ENCODE measurements around the gene HMGB4.

Gene HMGB4

DNA sequence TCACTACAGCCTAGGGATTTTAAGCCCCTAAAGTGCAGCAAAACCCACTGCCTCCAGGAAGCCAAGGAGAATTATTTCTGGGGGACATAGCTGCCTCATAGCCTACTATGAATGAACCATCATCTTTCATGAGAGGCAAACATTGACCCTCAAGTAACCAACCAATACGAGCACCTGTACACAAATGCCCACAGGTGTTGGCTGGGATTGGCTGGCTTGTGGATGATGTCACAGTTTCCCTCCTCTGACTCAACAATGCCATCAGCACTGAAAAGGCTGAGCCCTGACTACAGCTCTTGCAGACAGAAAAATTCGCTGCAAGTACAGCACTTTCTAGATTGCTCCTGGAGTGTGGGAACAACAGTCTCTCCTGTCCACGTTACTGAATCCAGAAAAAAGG, at the start of gene HMGB4:
TSS of gene HMGB4 (plus strand) at position 301 of the 400 bp plus-strand sequence. CDS start 113 bp downstream, outside the sequence.
- no peak for DNase-seq

GRCh38 chr1:33814166-33814565, 49.7 kb upstream of the HMGB4 start:
- no peak for DNase-seq

DNA sequence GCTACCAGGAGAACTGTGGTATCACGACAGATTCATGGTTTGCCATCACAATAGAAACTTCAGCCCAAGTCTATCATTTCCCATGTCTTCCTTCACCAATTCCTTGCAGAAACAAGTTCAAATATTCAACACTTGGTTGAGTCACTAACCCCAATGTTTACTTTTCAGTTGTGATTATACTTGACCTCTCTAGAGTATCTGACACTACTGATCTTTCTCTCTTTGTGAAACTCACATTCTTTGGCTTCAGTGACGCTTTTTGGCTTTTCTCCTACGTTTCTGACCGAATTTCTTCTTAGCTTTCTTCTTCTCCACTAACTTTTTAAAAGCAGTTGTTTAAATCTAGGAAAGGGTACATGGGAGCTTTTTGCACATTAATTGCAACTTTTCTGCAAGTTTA, 48.8 kb upstream of the HMGB4 start:
- no peak for DNase-seq

GRCh38 chr1:33818071-33818470, 45.8 kb upstream of the HMGB4 start:
- DNase-seq, result no peak

DNA sequence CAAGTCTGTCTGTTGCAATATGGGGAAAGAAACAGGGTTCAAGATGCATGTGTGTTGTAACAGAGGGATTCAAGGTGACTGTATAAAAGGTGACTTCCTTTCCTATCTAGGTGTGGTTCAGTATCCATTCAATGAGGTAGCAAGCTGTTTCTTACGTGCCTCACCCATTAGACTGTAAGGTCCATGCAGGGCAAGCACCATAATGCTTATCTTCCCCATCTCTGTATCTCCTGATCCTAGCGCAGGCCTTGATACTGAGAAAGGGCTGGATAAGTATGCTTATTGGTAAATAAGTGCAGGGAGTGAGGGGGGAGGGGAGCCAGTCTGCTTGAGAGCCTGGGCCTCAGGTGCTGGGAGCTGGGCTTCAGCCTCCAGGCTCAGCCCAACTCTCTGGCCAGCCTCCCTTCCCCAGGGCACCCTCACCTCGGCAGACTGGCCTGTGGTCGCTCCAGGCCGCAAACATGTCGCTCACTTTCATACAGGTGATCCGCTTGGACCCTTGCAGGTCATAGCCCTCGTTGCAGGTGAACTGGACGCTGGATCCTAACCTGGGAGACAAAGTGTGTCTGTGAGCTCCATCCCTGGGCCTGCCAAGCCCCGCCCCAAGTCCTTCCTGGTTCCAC, 44.5 kb upstream of the HMGB4 start:
- DNase-seq, result no peak

GRCh38 chr1:33819913-33820311, 44.0 kb upstream of the HMGB4 start:
- no peak for DNase-seq

DNA sequence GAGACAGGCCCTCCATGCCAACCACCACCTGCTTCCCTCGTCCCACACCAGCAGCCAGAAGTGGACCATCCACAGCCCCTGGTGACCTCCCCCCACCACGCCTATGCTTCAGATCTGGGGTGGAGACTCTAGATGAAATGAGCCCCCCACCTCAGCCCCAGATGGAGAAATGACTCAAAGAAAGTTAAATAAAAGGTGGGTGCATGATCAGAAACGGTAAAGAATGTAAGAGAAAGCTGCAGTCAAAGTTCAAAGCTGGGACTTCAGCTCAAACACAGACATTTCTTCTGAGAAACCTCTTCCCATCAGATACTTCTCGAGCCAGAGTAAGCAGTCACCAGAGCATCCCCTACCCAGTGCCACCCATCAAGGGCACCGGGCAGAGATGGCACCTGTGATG, 43.1 kb upstream of the HMGB4 start:
- no peak for DNase-seq

GRCh38 chr1:33821291-33821690, 42.6 kb upstream of the HMGB4 start:
- DNase-seq, result no peak

DNA sequence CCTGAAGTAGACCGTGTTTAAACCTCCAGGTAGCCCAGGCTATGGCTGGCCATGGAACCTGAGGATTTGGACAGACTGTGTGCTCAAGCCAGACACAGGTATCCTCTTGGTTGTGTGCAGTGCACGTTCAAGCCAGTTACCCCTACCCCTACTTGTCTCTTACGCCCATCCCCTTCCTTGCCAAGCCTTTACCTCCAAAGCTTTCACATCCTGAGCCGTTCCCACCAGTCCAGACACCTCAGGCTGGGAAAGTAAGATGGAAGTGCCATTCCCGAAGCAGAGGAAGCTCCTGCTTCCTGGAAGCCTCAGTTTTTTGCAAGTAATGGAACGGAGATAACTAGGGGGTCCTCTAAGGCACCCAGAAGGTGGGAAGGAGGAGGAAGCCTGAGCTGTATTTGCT, 41.5 kb upstream of the HMGB4 start:
- no peak for DNase-seq

DNA sequence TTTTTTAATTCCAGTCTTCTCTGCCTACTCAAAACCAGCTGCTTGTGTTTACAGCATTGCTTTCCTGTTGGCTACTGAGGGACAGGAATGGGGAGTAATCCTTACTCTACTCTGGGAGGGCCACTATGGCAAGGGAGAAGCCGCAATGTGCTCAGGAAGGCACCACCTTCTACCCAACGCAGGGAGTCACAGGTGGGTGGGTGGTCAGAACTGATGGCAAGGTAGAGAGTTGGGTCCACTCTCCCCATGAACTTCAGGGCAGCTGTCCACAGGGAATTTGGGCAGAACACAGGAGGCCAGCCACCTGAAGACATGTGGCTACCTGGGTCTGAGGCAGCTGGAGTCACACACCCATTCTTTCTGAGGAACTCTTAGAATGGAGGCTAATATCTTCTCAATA, 40.5 kb upstream of the HMGB4 start:
- no peak for DNase-seq

GRCh38 chr1:33823830-33824229, 40.0 kb upstream of the HMGB4 start:
- DNase-seq, result no peak

DNA sequence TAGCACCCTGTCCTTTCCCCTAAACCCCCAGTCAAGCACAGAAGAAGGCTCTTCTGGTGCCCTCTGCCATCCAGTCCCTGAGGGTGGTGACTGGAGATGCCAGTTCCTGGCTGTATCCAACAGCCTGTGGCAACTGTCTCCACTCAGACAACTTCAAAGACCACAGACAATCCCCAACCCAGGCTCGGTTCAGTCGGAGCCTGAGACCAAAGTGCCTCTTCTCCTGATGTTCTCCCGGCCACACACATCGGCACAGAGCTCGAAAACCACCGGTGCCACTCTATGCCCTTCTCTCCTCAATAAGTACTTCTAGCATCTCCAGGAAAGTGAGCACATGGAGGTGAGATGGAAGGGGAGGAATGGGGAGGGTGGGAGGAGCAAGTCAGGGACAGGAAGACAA, 39.6 kb upstream of the HMGB4 start:
- DNase-seq, result no peak

- DNase-seq, result no peak
Observed at GRCh38 chr1:33824971-33825370, 38.9 kb upstream of the HMGB4 start.

GRCh38 chr1:33825506-33825905, 38.4 kb upstream of the HMGB4 start:
- DNase-seq, result no peak

DNA sequence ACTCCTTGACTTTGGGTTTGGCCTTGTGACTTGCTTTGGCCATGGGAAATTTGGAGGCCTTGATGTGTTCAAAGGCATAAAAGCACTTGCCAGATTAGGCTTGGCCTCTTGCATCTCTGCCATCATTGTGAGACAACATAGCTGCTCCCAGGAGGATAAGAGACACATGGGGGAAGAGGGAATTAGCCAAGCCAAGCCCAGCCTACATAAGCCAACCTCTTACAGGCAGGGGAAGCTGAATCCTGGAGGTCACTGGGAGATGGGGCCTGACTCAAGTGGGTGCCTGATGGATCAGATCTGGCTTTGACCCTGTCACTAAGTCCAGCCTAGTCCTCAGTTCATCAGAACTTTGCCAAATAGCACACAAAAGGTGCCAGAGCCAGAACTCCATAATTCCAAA, 37.6 kb upstream of the HMGB4 start:
- no peak for DNase-seq

DNA sequence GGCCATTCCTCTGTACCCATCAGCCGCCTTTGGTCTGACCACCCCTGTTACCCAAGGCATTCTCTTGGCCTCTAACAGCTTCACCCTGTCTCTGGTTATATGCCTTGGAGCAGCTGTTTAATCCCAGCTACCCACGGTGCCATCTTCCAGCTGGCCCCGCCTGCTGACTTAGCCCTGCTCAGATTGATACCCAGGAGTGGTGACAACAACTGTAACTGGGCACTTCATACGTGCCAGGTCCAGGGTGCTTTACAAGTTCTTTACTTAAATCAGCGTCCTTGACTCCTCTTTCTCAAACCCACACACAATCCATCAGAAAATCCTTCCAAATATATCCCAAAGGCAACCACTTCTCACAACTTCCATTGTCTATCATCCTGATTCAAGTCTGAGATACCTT, 37.2 kb upstream of the HMGB4 start:
- DNase-seq, result no peak

DNA sequence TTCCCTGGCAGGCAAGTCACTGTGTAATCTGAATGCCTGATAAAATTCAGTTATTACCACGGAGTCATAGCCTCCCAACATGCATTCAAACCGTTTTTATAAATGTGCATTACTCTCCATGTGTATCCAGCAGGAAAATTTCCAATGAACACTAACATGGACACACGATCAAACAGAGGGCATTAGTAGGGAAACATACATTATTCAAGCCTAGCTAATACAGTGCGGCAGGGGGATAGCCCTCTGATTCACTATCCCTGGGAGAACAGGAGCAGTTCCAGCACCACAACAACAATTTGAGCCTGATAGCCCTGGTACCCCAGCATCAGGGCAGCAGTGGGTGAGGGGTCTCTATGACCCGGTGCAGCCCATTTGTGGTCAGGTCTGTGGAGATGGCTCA, 35.8 kb upstream of the HMGB4 start:
- DNase-seq, result no peak

GRCh38 chr1:33828654-33829053, 35.2 kb upstream of the HMGB4 start:
- no peak for DNase-seq

- DNase-seq, result no peak
Observed at GRCh38 chr1:33836911-33837310, 27.0 kb upstream of the HMGB4 start.

GRCh38 chr1:33837635-33838034, 26.2 kb upstream of the HMGB4 start:
- no peak for DNase-seq

DNA sequence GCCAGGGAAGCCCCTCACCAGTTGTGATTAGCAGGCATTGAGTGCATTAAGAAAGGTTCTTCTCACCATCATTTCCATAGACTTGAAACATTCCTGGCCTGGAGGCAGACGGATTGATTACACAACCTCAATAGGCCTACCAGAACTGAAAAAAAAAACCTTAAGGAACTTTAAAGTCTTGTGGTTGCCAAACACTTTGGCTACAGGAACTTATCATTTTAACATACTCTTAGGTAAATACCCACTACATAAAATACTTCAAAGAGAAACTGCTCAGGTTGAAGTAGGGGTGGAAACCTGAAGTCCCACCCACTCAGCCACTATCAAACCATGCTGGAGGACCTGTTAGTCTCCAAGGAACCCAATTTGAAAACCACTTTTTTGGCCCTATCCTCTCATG, 22.4 kb upstream of the HMGB4 start:
- DNase-seq, result no peak

DNA sequence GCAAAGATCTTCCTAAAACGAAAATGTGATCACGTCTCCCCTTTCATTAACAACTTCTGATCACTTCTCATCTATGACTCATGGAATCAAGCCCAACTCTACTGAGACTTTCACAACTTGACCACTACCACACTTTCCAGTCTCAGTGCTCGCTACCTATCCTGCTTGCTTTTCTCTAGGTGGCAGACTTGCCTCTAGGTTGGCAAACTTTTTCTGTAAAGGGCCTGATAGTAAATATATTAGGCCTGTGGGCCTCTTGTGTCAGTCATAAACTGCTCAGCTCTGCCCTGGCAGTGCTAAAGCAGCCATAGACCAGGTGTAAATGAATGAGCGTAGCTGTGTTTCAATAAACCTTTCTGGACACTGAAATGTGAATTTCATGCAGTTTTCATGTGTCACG, 21.5 kb upstream of the HMGB4 start:
- DNase-seq, result no peak

GRCh38 chr1:33844166-33844565, 19.7 kb upstream of the HMGB4 start:
- no peak for DNase-seq

DNA sequence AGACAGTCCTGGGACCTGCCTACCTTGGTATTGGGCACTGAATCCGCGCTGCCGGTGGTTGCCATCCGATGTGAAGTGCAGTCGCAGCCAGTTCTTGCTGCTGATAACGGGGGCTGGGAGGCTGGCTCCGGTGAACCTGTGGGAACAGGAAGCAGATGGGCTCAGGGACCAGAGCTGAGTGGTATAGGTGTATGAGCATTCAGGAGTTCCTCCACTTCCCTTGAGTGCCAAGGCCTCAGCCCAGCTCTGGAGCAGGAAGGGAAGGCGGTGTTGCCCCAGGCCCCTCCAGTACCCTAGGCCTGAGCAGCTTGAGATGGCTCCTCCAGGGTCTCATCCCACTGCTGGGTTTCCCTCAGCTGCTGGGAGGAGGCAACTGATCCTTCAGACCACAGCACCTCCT, 17.0 kb upstream of the HMGB4 start:
- peak in 1 of 14 donors; percentile 4 for DNase-seq

DNA sequence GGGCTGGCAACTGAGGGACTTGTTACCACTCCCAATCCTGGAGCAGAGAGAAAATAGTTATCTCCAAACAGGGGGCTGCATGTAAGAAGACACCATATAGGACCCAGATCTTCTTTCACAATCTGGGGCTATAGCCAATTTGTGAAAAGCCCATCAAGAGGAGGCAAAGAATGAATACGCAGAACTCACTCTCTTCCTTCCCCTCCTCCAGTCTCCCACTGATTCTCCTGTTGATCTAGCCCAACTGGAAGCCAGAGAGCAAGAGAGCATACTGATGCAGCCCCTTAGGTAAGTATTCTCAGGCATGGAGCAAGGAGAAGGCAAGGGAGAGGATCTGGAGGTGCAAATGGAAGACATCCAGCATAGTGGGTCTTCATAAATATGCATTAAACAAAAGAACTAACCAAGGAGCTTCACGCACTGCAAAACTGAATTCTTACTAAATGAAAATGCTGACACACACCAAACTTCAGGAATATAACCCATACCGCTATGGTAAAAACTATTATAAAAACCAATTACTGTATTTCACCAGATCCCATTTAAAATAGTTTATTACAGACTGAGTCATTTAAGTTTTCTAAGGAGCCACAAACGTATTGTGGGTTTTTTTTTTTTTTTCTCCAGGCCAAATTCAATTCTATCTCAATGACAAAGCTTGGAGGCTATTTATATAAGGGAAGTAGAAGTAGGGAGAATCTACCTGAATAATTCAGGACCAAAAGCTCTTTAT, 15.5 kb upstream of the HMGB4 start:
- DNase-seq, result no peak

Data from C1 segment of cervical spinal cord (tissue), 14 donors.